Activated CD4-positive, alpha-beta T cell treated with anti-CD3 and anti-CD28 coated beads for 1 hour (primary cell): ENCODE measurements around the gene AIM2.
"Not testable (repeated sequence)": the region's sequence is repeated elsewhere in the genome, so short reads cannot be mapped to it uniquely, and the experiment has no call there.

ENCODE experiments used
- DNase-seq: peaks from one replicate; pipeline ENCODE4 v3.0.0-alpha.2; 2020

The AIM2 gene

DNA sequence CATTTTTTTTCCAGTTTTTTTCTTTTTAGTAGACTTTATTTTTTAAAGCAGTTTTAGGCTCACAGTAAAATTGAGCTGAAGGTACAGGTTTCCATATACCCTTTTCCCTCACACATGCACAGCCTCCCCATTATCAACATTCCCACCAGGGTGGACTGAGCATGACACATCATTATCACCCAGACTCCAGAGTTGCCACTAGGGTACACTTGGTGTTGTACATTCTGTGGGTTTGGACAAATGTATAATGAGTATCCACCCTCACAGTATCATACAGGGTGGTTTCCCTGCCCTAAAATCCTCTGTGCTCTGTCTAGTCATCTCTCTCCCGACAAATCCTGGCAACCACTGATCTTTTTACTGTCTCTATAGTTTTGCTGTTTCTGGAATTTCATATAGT lies 3.0 kb upstream of the AIM2 start:
- no peak for DNase-seq

DNA sequence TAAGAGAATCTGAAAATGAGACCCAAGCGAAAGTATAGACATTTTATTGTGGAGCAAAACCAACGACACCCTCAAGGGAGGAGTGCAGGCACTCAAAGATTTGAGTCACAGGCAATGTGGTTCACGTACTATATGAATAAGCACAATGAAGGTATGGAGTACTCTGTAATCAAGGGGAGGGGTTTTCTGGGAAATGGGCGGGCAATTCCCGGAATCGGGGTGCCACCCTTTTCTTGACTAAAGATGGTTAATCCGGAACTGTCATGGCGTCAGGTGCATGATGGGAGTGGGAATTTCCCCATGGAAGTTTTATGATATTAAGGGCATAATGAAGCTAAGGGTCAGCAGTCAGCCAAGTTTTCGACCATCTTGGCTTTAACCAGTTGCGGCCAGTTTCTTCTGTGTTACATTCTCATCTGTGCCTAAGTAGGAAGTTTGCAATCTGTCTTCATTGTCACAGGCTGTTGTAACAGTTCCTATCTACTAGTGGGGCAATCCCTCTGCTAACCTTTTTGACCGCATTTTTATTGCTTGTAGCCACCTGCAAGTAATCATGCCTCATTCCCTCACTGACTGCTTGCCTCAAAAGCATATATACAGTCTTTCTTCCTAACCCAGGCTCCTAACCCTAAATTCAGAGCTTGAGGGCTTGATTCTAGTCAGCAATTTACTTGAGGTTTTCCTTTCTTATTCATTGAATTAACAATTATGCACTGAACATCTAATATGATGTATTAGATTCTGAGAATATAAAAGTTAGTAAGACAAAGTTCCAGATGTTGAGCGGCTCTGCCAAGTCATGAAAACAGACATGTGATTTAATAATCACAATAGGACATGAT lies 775 bp upstream of the AIM2 start:
- peak; percentile 83 for DNase-seq

DNA sequence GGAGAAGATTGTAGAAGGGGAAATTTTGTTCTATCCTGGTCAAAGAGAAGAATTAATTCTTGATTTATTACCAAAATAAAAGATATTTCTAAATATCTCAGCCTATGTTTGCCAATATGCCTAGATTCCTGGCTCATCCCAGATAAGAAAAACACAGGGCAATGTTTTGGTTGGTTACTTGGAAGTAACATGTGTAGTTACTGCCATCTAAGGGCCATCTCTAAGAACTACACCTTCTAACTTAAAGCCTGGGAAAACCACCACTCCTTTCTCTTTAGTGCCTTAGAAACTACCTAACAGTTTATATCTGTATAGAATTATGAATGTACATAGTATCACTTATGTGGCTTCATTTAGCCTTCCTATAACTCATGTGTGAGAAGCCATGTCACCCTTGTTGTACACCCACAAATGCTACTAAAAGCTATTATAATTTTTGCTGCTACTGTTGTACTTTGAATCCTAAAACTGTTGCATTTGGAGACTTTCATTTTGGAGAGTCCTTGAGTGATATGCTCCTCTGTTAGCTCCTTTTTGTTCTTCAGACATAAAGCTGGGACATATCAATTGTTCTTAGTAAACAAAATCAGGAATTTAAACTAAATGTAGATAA lies 4.5 kb downstream of the AIM2 start:
- DNase-seq = no peak

- no peak for DNase-seq
Measured at GRCh38 chr1:159068886-159069285, 7.7 kb downstream of the AIM2 start.

GRCh38 chr1:159067699-159068621 lies 8.6 kb downstream of the AIM2 start:
- DNase-seq = no peak

- DNase-seq = no peak
Measured at GRCh38 chr1:159066108-159066507, 10.5 kb downstream of the AIM2 start.

DNA sequence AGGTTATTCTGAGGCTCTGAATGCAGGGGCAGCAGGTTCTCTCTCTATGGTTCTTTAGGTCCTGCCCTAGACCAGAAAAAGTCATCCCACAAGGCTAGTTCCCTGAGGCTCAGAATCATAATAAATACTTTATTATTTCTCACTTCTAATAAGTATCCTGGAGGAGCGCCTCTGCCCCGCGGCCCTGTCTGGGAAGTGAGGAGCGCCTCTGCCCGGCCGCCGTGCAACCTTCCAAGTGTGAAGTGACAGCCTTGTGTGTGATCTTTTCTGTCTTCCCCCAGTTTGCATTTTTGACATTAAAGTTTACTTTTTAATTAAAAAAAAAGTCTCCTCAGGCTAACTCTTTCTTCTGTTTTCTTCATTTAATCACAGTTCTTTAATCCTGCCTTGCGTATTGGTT lies 11.5 kb downstream of the AIM2 start:
- DNase-seq = no peak

GRCh38 chr1:159058751-159059150 lies 17.8 kb downstream of the AIM2 start:
- DNase-seq = no peak

- DNase-seq = no peak
Measured at GRCh38 chr1:159056069-159056698, 20.4 kb downstream of the AIM2 start.

DNA sequence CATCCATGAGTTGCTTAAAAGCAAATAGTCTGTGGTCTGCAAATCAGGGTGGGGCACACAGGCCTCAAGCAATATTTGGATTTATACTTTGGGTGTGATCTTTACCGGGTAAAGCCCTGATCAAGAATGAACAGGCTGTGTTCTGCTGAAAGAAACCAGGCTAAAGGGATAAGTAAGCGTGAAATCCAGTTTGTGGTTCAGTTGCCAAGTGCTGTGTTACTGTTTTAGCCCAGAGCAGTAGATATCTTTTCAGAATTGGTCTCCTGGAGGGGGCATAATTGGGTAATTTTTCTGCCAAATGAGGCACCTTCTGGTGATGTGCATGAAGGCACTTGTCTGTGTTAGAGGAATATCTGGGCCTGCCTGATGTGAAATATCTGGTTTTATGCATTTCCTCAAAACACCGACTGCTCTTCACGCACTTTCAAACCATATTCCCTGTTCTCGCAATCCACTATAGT lies 21.4 kb downstream of the AIM2 start:
- no peak for DNase-seq

DNA sequence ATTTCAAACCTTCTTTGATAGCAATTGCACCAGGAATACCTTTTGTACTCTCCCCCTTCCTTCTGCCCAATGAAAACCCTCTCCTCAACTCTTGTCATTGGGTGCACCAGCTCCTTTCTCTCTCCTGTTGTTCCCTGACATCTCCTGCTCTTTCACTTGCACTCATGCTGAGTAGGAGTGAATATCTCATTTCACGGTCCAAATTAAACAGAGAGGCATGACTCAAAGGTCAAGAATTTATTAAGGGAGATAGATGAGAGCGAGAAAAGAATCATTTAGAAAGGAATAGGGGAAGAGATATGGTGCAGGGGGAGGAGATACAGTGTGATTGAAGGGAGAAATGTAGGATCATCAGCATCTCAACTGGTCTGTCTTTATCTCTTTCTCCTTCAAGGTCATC lies 22.1 kb downstream of the AIM2 start:
- no peak for DNase-seq

GRCh38 chr1:159051436-159051835 lies 25.1 kb downstream of the AIM2 start:
- no peak for DNase-seq

DNA sequence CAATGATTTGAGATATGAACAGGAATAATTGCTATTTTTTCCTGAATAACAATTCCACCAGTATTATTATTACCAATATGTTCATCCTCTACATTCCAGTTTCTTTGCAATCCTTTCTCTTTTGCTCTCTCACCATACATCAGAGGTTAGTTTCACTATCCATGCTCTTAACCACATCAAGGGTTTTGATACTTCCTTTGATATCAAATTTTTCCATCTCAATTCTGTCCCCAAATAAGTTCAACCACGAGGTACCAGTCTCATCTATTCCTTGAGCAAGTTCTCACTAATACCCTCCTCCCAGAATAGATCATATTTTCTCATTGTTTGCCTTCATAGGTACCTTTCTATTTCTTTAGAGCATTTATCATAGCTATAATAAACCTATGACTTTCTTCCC lies 30.1 kb downstream of the AIM2 start:
- DNase-seq = not testable (repeated sequence)

GRCh38 chr1:159040893-159041724 lies 35.5 kb downstream of the AIM2 start:
- DNase-seq = no peak

DNA sequence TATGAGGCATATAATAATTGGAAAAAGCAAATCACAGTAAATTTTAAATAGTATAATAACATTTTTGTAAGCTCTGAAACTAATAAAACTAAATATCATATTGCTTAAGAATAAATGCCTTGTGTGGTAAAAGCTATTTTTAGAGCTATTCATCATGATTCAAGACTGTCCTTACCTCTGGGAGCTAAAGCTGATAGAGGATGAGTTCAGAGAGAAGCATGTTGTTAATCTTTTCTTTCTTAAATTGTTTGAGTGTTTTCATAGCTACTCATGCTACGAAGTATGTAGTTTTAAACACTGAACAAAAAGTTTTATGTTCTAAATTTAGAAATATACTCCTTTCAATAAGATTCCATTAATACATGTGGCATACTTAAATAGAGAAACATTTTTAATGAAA lies 36.4 kb downstream of the AIM2 start:
- DNase-seq = no peak

- DNase-seq = no peak
Measured at GRCh38 chr1:159030877-159031447, 45.6 kb downstream of the AIM2 start.

DNA sequence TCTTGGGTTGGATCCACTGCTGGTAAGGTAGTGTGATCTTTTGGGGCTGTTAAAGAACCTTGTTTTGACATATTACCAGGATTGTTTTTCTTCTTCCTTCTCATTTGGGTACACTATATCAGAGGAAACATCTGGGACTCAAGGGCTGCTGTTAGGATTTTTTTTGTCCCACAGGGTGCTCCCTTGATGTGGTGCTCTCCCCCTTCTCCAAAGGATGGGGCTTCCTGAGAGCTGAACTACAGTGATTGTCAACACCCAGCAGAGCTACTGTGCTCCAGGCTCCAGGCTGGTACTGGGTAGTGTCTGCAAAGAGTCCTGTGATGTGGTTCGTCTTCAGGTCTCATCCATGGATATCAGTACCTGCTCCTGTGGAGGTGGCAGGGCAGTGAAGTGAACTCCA lies 46.3 kb downstream of the AIM2 start:
- no peak for DNase-seq

GRCh38 chr1:159026841-159027240 lies 49.7 kb downstream of the AIM2 start:
- DNase-seq = not testable (repeated sequence)

GRCh38 chr1:159025043-159025442 lies 51.5 kb downstream of the AIM2 start:
- DNase-seq = no peak

- no peak for DNase-seq
Measured at GRCh38 chr1:159023723-159024122, 52.8 kb downstream of the AIM2 start.

DNA sequence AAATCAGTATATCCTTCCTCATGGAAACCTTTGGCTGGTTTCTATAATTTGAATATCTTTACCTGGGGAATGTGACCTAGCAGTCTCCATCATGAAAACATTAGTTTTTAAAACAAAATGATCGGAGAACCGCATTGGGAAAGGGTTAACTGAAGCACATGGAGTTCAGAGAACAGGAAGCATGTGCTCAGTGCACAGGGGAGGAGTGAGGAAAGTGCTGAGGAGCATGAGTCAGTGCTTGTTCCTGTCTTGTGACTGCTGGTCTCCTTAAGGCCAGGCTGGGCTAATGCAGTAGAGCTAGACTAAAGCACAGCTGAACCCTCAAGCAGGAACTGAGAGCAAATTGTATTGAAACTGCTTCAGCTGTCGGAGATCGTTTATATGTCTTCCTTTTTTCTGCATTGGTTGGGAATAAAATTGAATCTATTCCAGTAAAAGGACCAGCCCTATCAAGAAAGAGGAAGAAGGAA lies 61.1 kb downstream of the AIM2 start:
- DNase-seq = peak; percentile 56
